SK-N-SH treated with all-trans-retinoic acid at 6 μM for 48 hours (cell line): Measurements from ENCODE around the gene SDCCAG8.

Source experiments
- ATAC-seq: fragments of 200-7000 bp; cut with Tn5 transposase; 3 replicates; pipeline ENCODE4 v1.9.1; 2020; ENCODE audit warnings: mild to moderate bottlenecking, moderate library complexity
- ARNTL ChIP-seq: fragments of 450-650 bp; formaldehyde crosslinking; IDR thresholded peaks from 2 replicates; pipeline ENCODE4 v1.5.0; 2020; ENCODE audit warnings: low read depth, mild to moderate bottlenecking, moderate library complexity, borderline replicate concordance
- BACH2 ChIP-seq: fragments of 250-450 bp; sonication (Bioruptor Pico); IDR thresholded peaks from 2 replicates; pipeline ENCODE4 v1.9.0; 2021; ENCODE audit warnings: mild to moderate bottlenecking, borderline replicate concordance
- CSDC2 ChIP-seq: fragments of 250-450 bp; sonication (Bioruptor Pico); IDR thresholded peaks from 2 replicates; pipeline ENCODE4 v1.5.0; 2020; ENCODE audit warnings: mild to moderate bottlenecking, moderate library complexity
- ESRRG ChIP-seq: fragments of 250-450 bp; sonication (Bioruptor Pico); IDR thresholded peaks from 2 replicates; pipeline ENCODE4 v1.6.1; 2021; ENCODE audit warnings: mild to moderate bottlenecking
- GLIS3 ChIP-seq: fragments of 250-450 bp; sonication (Bioruptor Pico); IDR thresholded peaks from 2 replicates; pipeline ENCODE4 v1.5.0; 2020; ENCODE audit warnings: mild to moderate bottlenecking, moderate library complexity
- ISL1 ChIP-seq: fragments of 250-450 bp; sonication (Bioruptor Pico); IDR thresholded peaks from 2 replicates; pipeline ENCODE4 v2.1.2; 2022; ENCODE audit warnings: mild to moderate bottlenecking, moderate library complexity
- OSR1 ChIP-seq: fragments of 250-450 bp; sonication (Bioruptor Pico); IDR thresholded peaks from 2 replicates; pipeline ENCODE4 v1.8.0; 2022; ENCODE audit warnings: moderate library complexity, mild to moderate bottlenecking, inconsistent platforms
- PPARA ChIP-seq: fragments of 250-450 bp; sonication (Bioruptor Pico); IDR thresholded peaks from 2 replicates; pipeline ENCODE4 v1.5.0; 2020; ENCODE audit warnings: mild to moderate bottlenecking, borderline replicate concordance
- RARB ChIP-seq: fragments of 250-450 bp; sonication (Bioruptor Pico); IDR thresholded peaks from 2 replicates; pipeline ENCODE4 v1.8.0; 2021; ENCODE audit warnings: mild to moderate bottlenecking, moderate library complexity
- SNAI2 ChIP-seq: fragments of 250-450 bp; sonication (Bioruptor Pico); IDR thresholded peaks from 2 replicates; pipeline ENCODE4 v1.5.0; 2020; ENCODE audit warnings: mild to moderate bottlenecking, moderate library complexity
- TCF4 ChIP-seq: fragments of 250-450 bp; sonication (Bioruptor Pico); IDR thresholded peaks from 2 replicates; pipeline ENCODE4 v1.8.0; 2021; ENCODE audit warnings: mild to moderate bottlenecking, moderate library complexity, borderline replicate concordance
- TOX ChIP-seq: fragments of 250-450 bp; sonication (Bioruptor Pico); IDR thresholded peaks from 2 replicates; pipeline ENCODE4 v1.8.0; 2021; ENCODE audit warnings: mild to moderate bottlenecking, moderate library complexity, borderline replicate concordance
- TSHZ2 ChIP-seq: fragments of 250-450 bp; sonication (Bioruptor Pico); IDR thresholded peaks from 2 replicates; pipeline ENCODE4 v1.5.0; 2020; ENCODE audit warnings: mild to moderate bottlenecking, moderate library complexity
- ZC3H10 ChIP-seq: fragments of 250-450 bp; sonication (Bioruptor Pico); IDR thresholded peaks from 2 replicates; pipeline ENCODE4 v1.5.1; 2021; ENCODE audit warnings: mild to moderate bottlenecking, moderate library complexity
- ZFP3 ChIP-seq: fragments of 250-450 bp; sonication (Bioruptor Pico); IDR thresholded peaks from 2 replicates; pipeline ENCODE4 v1.5.0; 2020; ENCODE audit warnings: mild to moderate bottlenecking, moderate library complexity
- ZNF565 ChIP-seq: fragments of 450-650 bp; formaldehyde crosslinking; conservative IDR thresholded peaks from 2 replicates; pipeline ENCODE4 v1.5.0; 2020; ENCODE audit warnings: low read depth, mild to moderate bottlenecking, moderate library complexity
- ZNF70 ChIP-seq: fragments of 450-650 bp; formaldehyde crosslinking; IDR thresholded peaks from 2 replicates; pipeline ENCODE4 v1.5.0; 2020; ENCODE audit warnings: mild to moderate bottlenecking, moderate library complexity
- ZNF8 ChIP-seq: fragments of 450-650 bp; formaldehyde crosslinking; IDR thresholded peaks from 2 replicates; pipeline ENCODE4 v1.5.0; 2020; ENCODE audit warnings: mild to moderate bottlenecking, moderate library complexity
- TF ChIP-seq, protein P1 (sequence below): fragments of 250-450 bp; sonication (Bioruptor Pico); IDR thresholded peaks from 2 replicates; pipeline ENCODE4 v1.8.0; 2020; ENCODE audit warnings: mild to moderate bottlenecking, moderate library complexity, borderline replicate concordance
- TF ChIP-seq, protein P2 (sequence below): fragments of 250-450 bp; sonication (Bioruptor Pico); IDR thresholded peaks from 2 replicates; pipeline ENCODE4 v1.5.1; 2020; ENCODE audit warnings: low read depth, mild to moderate bottlenecking, moderate library complexity

SDCCAG8 gene

DNA sequence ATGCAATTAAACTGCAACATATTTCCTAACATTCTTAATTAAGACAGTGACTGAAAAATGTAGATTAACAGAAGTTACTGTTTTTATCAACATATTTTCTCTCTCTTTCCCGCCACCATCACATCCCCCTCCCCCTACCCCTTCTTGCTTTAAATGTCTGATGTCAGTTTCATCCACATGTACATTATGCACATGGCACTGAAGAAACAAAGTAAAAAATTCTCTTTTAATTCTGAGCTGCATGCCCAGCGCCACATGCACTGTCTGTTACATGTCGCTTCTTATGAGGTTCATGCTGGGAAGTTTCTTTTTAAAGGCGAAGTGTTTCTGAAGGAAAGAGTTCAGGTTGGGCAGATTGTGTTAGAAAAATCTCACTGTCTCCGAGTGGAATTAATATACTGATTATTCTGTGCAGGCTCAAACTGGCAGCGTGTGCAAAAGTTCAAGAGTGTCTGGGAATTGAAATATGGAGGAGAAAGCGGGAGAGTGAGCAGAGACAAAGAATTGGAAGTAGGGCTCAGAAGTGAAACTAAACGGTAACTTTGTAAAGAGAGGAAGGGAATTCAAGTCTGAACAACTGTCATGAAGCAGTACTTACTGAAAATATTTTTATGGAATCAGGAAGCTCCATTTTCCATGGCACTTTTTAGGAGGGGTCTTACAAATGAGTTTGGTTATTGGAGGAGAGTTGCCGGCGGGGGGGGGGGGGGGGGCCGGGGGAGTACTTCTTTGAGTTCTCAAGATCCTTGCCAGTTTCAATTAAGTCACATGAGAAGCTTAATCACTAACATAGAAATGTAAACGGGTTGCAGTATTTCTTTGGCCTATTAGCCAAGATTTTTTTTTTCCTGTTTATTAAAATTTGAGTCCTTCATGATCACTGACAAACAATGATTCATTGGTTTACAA lies 217.6 kb downstream of the SDCCAG8 start:
- TF ChIP-seq ESRRG: no peak
- TF ChIP-seq TCF4: no peak
- TF ChIP-seq PPARA: no peak
- TF ChIP-seq ZNF565 (CRISPR knock-in tag): no peak
- TF ChIP-seq, protein P1, sequence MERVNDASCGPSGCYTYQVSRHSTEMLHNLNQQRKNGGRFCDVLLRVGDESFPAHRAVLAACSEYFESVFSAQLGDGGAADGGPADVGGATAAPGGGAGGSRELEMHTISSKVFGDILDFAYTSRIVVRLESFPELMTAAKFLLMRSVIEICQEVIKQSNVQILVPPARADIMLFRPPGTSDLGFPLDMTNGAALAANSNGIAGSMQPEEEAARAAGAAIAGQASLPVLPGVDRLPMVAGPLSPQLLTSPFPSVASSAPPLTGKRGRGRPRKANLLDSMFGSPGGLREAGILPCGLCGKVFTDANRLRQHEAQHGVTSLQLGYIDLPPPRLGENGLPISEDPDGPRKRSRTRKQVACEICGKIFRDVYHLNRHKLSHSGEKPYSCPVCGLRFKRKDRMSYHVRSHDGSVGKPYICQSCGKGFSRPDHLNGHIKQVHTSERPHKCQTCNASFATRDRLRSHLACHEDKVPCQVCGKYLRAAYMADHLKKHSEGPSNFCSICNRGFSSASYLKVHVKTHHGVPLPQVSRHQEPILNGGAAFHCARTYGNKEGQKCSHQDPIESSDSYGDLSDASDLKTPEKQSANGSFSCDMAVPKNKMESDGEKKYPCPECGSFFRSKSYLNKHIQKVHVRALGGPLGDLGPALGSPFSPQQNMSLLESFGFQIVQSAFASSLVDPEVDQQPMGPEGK: no peak
- no peak for TF ChIP-seq GLIS3 (CRISPR knock-in tag)
- no peak for TF ChIP-seq ARNTL
- no peak for TF ChIP-seq TOX (CRISPR knock-in tag)
- TF ChIP-seq, all 23 proteins: peak for 0

GRCh38 chr1:243474136-243474881 lies 218.5 kb downstream of the SDCCAG8 start:
- no peak for TF ChIP-seq ISL1 (CRISPR knock-in tag)
- no peak for TF ChIP-seq BACH2 (CRISPR knock-in tag)
- TF ChIP-seq PPARA: no peak
- TF ChIP-seq, protein P2, sequence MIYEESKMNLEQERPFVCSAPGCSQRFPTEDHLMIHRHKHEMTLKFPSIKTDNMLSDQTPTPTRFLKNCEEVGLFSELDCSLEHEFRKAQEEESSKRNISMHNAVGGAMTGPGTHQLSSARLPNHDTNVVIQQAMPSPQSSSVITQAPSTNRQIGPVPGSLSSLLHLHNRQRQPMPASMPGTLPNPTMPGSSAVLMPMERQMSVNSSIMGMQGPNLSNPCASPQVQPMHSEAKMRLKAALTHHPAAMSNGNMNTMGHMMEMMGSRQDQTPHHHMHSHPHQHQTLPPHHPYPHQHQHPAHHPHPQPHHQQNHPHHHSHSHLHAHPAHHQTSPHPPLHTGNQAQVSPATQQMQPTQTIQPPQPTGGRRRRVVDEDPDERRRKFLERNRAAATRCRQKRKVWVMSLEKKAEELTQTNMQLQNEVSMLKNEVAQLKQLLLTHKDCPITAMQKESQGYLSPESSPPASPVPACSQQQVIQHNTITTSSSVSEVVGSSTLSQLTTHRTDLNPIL (CRISPR knock-in tag): no peak
- no peak for TF ChIP-seq ZFP3 (CRISPR knock-in tag)
- TF ChIP-seq RARB (CRISPR knock-in tag): no peak
- TF ChIP-seq, protein P1: no peak
- TF ChIP-seq ESRRG: no peak
- no peak for TF ChIP-seq TCF4
- no peak for TF ChIP-seq GLIS3 (CRISPR knock-in tag)
- no peak for TF ChIP-seq CSDC2 (CRISPR knock-in tag)
- TF ChIP-seq ZNF70 (CRISPR knock-in tag): no peak
- no peak for TF ChIP-seq TSHZ2 (CRISPR knock-in tag)
- TF ChIP-seq ZNF565 (CRISPR knock-in tag): no peak
- no peak for TF ChIP-seq OSR1 (CRISPR knock-in tag)
- TF ChIP-seq ZC3H10 (CRISPR knock-in tag): no peak
- ATAC-seq: no peak

More for the DNA sequence above, 217.6 kb downstream of the SDCCAG8 start:
- peak; percentile 63 for ATAC-seq

DNA sequence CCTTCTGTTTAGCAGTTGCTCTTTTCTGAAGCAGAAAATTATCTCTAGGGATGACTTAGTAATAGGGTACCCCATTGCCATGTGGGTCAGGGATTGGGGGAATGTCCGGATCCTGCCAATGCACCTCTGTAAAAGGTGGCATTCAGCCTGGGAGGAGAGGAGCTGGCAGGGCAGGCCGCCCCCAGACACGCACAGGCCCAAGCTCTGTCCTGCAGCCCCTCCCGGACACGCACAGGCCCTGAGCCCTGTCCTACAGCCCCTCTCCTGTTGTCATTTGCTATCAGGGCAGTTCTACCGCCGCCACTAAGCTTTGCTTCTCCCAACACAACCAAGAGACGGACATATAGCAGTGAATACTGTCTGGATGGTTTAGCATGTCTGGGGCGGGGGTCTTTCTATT lies 219.1 kb downstream of the SDCCAG8 start:
- no peak for TF ChIP-seq ZNF8 (CRISPR knock-in tag)
- no peak for TF ChIP-seq ISL1 (CRISPR knock-in tag)
- no peak for TF ChIP-seq TCF4
- no peak for TF ChIP-seq RARB (CRISPR knock-in tag)
- no peak for TF ChIP-seq ZFP3 (CRISPR knock-in tag)
- no peak for TF ChIP-seq SNAI2 (CRISPR knock-in tag)
- no peak for TF ChIP-seq OSR1 (CRISPR knock-in tag)
- TF ChIP-seq CSDC2 (CRISPR knock-in tag): no peak
- no peak for TF ChIP-seq TOX (CRISPR knock-in tag)
- TF ChIP-seq, protein P1: no peak
- no peak for TF ChIP-seq ZC3H10 (CRISPR knock-in tag)
- no peak for TF ChIP-seq ESRRG
- TF ChIP-seq, protein P2 (CRISPR knock-in tag): no peak
- ATAC-seq: no peak
